Activated CD8-positive, alpha-beta T cell treated with anti-CD3 and anti-CD28 coated beads for 36 hours (primary cell): ENCODE results near the gene NHP2. TPM values are rescaled to one million over a fixed set of nuclear protein-coding genes. Genes with fewer than 3 reads are reported as not detected.
A peak's percentile ranks its signal among the peaks of the same experiment; 100 is the strongest.

Experiments used
- ATAC-seq: fragments of 200-7000 bp; cut with Tn5 transposase; one replicate; pipeline ENCODE4 v1.10.0; 2021; ENCODE audit warnings: mild to moderate bottlenecking, moderate library complexity
- CTCF ChIA-PET: fragments of 350-600 bp; sonication (Branson Sonifier 250); formaldehyde crosslinking; loops from one replicate; lab custom pipeline; 2021; ENCODE audit warnings: antibody characterized with exemption; lab: Charles Lee
- POLR2A ChIA-PET: fragments of 350-600 bp; sonication (Branson Sonifier 250); formaldehyde crosslinking; loops from one replicate; lab custom pipeline; 2021; ENCODE audit warnings: antibody characterized with exemption; lab: Charles Lee
- DNase-seq: peaks from one replicate; pipeline ENCODE4 v3.0.0-alpha.2; 2020
- H3K27ac Mint-ChIP-seq: one replicate; pipeline ENCODE4 v1.8.0; 2021; ENCODE audit warnings: mild to moderate bottlenecking, mixed read lengths
- H3K27me3 Mint-ChIP-seq: one replicate; pipeline ENCODE4 v1.8.0; 2021; ENCODE audit warnings: mixed read lengths
- H3K36me3 Mint-ChIP-seq: one replicate; pipeline ENCODE4 v1.8.0; 2021; ENCODE audit warnings: low read depth, mixed read lengths
- H3K4me1 Mint-ChIP-seq: one replicate; pipeline ENCODE4 v1.8.0; 2021; ENCODE audit warnings: low read depth, mixed read lengths
- H3K4me3 Mint-ChIP-seq: one replicate; pipeline ENCODE4 v1.8.0; 2021; ENCODE audit warnings: mild to moderate bottlenecking, moderate library complexity, mixed read lengths
- H3K9me3 Mint-ChIP-seq: one replicate; pipeline ENCODE4 v1.8.0; 2021; ENCODE audit warnings: mixed read lengths
- CTCF ChIP-seq: fragments of 200-600 bp; IDR thresholded peaks from one replicate; pipeline ENCODE4 v1.8.0; 2022; ENCODE audit warnings: antibody characterized with exemption, mild to moderate bottlenecking
- intact Hi-C: fragments of 100-400 bp; cut with micrococcal nuclease; formaldehyde crosslinking; loops from one replicate; pipeline ENCODE4 v1.10.0; 2022
- total RNA-seq, 2 experiments: library from RNA; stranded (reverse); gene quantifications; one replicate each; pipeline ENCODE4 v1.2.3, GENCODE V29; 2021

The NHP2 gene
- total RNA-seq, 2 experiments from 2014 or later: 287 to 296 TPM

- H3K4me1 Mint-ChIP-seq: peaks cover 17% of the 10 kb centered on the region
- no peaks in the 10 kb centered on the region for H3K36me3 Mint-ChIP-seq
- TF ChIP-seq CTCF: no peak
- POLR2A ChIA-PET: interaction anchor here (0.8 kb wide), 1 partner anchor 8 kb away, joined by 4 read pairs; the partner anchor contains the start of gene N4BP3
- no peak overlapping the region for H3K4me3 Mint-ChIP-seq
- DNase-seq: no peak
- CTCF ChIA-PET: interaction anchor here (0.7 to 4.0 kb wide), 2 partner anchors 15 to 29 kb away, joined by 4 to 22 read pairs; no protein-coding TSS in a partner anchor
- H3K27ac Mint-ChIP-seq: no peak overlapping the region
- intact Hi-C loops: no loop called here
- no peaks in the 10 kb centered on the region for H3K27me3 Mint-ChIP-seq
- no peaks in the 10 kb centered on the region for H3K9me3 Mint-ChIP-seq
- ATAC-seq: no peak
These were observed 47.6 kb downstream of the NHP2 start for GRCh38 chr5:178106086-178106485.

GRCh38 chr5:178104492-178104891 is 49.2 kb downstream of the NHP2 start:
- ATAC-seq: peak; percentile 53
- Mint-ChIP-seq H3K4me3 (no peak overlapping the region), H3K27ac (no peak overlapping the region), H3K9me3 (no peaks in the 10 kb centered on the region), H3K4me1 (peaks cover 17% of the 10 kb centered on the region), H3K36me3 (no peaks in the 10 kb centered on the region), H3K27me3 (no peaks in the 10 kb centered on the region)
- ChIA-PET CTCF (interaction anchor here (1.1 to 4.0 kb wide), 2 partner anchors 17 to 28 kb away, joined by 3 to 22 read pairs; no protein-coding TSS in a partner anchor), POLR2A (interaction anchor here (0.7 to 1.5 kb wide), 2 partner anchors 12 to 14 kb away, joined by 3 read pairs; no protein-coding TSS in a partner anchor)
- TF ChIP-seq CTCF: no peak
- no peak for DNase-seq
- intact Hi-C loops: no loop called here

- H3K27me3 Mint-ChIP-seq: no peaks in the 10 kb centered on the region
- POLR2A ChIA-PET: interaction anchor here (0.6 to 1.5 kb wide), 3 partner anchors 13 to 101 kb away, joined by 3 read pairs; partner anchors contain the start of gene HNRNPAB
- no peak for TF ChIP-seq CTCF
- no peak overlapping the region for H3K4me3 Mint-ChIP-seq
- no peaks in the 10 kb centered on the region for H3K9me3 Mint-ChIP-seq
- DNase-seq (no peak), ATAC-seq (no peak)
- no peaks in the 10 kb centered on the region for H3K36me3 Mint-ChIP-seq
- CTCF ChIA-PET: interaction anchor here (1.1 kb wide), 1 partner anchor 18 kb away, joined by 3 read pairs; no protein-coding TSS in a partner anchor
- intact Hi-C loops: no loop called here
- H3K27ac Mint-ChIP-seq: no peak overlapping the region
- peaks cover 17% of the 10 kb centered on the region for H3K4me1 Mint-ChIP-seq
These were observed 50.1 kb downstream of the NHP2 start for GRCh38 chr5:178103612-178104011.

Other genes with a start within 250 kb of the NHP2 start
- gene PROP1, start 157.6 kb downstream of the NHP2 start, total RNA-seq: not detected
- gene N4BP3, start 40.4 kb downstream of the NHP2 start, total RNA-seq: 10 to 100 TPM; 33.2 to 33.4 TPM
- 10 to 100 TPM; 32.9 to 33.4 TPM for gene RMND5B, start 22.9 kb downstream of the NHP2 start, total RNA-seq
- gene GMCL2, start 33.5 kb upstream of the NHP2 start, total RNA-seq: not detected
- 100 to 1,000 TPM; 392 to 399 TPM for gene HNRNPAB, start 50.6 kb upstream of the NHP2 start, total RNA-seq
- gene PHYKPL, start 78.9 kb upstream of the NHP2 start, total RNA-seq: 10 to 100 TPM; 60.4 to 62.1 TPM